Colonic mucosa (tissue), 4 donors: ENCODE data around the gene STEAP1B. TPM values are rescaled to one million over a fixed set of nuclear protein-coding genes. Genes with fewer than 3 reads are reported as not detected.

ENCODE experiments used
- DNase-seq: peaks from one replicate; pipeline ENCODE4 v3.0.0-alpha.2; 2020
- H3K27ac ChIP-seq: fragments of 200-600 bp; one replicate; pipeline ENCODE4 v1.8.0; 2021
- H3K27me3 ChIP-seq: fragments of 200-600 bp; one replicate; pipeline ENCODE4 v1.8.0; 2021
- H3K36me3 ChIP-seq: fragments of 200-600 bp; one replicate; pipeline ENCODE4 v1.8.0; 2021
- H3K4me1 ChIP-seq: fragments of 200-600 bp; one replicate; pipeline ENCODE4 v1.8.0; 2021; ENCODE audit warnings: mild to moderate bottlenecking
- H3K4me3 ChIP-seq: fragments of 200-600 bp; one replicate; pipeline ENCODE4 v1.8.0; 2021
- H3K9ac ChIP-seq, 2 donors: one replicate each; pipeline ENCODE4 v1.7.0; 2013; ENCODE audit warnings: control low read depth in 2 of 2, low read depth in 2 of 2, low read length in 2 of 2
- H3K9me3 ChIP-seq: fragments of 200-600 bp; one replicate; pipeline ENCODE4 v1.8.0; 2021
- intact Hi-C: fragments of 100-400 bp; cut with DNase I; formaldehyde crosslinking; loops from one replicate; pipeline ENCODE4 v1.14.1; 2022
- total RNA-seq, 2 donors: library from RNA; stranded (reverse); fragmentation: NEBNext Ultra II Directional in 1 of 2; extraction: Animal tissue kit (Norgen Biotek cat#: 25700) in 1 of 2; gene quantifications; one replicate each; pipeline ENCODE4 v1.2.1, GENCODE V29; 2021
- TF ChIP-seq, protein P1 (sequence below): fragments of 200-600 bp; IDR thresholded peaks from one replicate; pipeline ENCODE4 v1.8.0; 2022; ENCODE audit warnings: antibody characterized with exemption, mild to moderate bottlenecking
- donor health status: healthy.
- donor health status: DM: no; HTN: no; CAD: no.
- donor health status: DM: no; HTN: no; CAD: no.

Gene STEAP1B
- total RNA-seq, 2 donors from 2014 or later, result 0.21 to 0.30 TPM

DNA sequence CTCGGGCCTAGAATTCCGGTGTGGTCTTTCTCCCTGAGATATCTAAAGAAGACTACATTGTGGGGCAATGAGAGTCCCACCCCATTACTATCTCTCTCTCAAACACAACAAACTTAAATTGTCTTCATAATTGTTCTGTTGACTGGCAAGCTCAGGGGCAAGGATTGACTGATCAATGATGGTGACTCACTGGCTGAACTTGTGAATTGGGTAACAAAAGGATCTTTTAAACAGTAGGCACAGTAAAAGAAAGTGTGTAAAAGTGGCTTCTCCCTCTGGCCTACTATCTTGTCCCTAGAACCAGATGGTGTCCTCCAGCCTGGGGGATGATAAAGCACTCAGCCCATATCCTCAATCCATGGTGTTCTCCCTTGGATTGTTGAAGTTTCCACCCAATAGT is 80.0 kb downstream of the STEAP1B start:
- intact Hi-C loops, result no loop called here
- no peak overlapping the region for H3K9ac ChIP-seq
- H3K27me3 ChIP-seq, result no peaks in the 10 kb centered on the region
- no peaks in the 10 kb centered on the region for H3K9me3 ChIP-seq
- TF ChIP-seq, protein P1, sequence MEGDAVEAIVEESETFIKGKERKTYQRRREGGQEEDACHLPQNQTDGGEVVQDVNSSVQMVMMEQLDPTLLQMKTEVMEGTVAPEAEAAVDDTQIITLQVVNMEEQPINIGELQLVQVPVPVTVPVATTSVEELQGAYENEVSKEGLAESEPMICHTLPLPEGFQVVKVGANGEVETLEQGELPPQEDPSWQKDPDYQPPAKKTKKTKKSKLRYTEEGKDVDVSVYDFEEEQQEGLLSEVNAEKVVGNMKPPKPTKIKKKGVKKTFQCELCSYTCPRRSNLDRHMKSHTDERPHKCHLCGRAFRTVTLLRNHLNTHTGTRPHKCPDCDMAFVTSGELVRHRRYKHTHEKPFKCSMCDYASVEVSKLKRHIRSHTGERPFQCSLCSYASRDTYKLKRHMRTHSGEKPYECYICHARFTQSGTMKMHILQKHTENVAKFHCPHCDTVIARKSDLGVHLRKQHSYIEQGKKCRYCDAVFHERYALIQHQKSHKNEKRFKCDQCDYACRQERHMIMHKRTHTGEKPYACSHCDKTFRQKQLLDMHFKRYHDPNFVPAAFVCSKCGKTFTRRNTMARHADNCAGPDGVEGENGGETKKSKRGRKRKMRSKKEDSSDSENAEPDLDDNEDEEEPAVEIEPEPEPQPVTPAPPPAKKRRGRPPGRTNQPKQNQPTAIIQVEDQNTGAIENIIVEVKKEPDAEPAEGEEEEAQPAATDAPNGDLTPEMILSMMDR, result no peak
- no peaks in the 10 kb centered on the region for H3K4me1 ChIP-seq
- H3K27ac ChIP-seq, result no peak overlapping the region
- DNase-seq, result no peak
- no peak overlapping the region for H3K4me3 ChIP-seq
- no peaks in the 10 kb centered on the region for H3K36me3 ChIP-seq

DNA sequence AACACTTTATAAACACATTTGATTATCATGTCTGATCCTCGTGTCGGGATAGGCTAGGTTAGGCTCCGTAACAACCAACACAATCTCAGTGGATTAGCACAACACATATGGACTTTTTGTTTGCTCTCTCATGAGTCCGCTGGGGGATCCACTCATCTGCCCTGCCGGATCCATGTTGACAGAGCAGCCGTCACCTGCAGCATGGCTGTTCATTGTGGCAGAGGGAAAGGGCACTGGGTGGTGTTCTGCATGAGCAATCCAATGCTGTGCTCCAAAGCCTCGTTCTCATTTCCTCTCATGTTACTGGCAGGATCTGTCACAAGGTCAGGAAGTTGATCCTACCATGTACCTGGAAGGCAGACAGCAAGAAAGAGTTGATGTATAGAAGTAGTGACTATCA is 80.5 kb downstream of the STEAP1B start:
- DNase-seq, result no peak
- no peaks in the 10 kb centered on the region for H3K9me3 ChIP-seq
- TF ChIP-seq, protein P1, result no peak
- H3K4me3 ChIP-seq, result no peak overlapping the region
- H3K9ac ChIP-seq, result no peak overlapping the region
- no peaks in the 10 kb centered on the region for H3K27me3 ChIP-seq
- intact Hi-C loops, result no loop called here
- no peaks in the 10 kb centered on the region for H3K4me1 ChIP-seq
- H3K27ac ChIP-seq, result no peak overlapping the region
- no peaks in the 10 kb centered on the region for H3K36me3 ChIP-seq

DNA sequence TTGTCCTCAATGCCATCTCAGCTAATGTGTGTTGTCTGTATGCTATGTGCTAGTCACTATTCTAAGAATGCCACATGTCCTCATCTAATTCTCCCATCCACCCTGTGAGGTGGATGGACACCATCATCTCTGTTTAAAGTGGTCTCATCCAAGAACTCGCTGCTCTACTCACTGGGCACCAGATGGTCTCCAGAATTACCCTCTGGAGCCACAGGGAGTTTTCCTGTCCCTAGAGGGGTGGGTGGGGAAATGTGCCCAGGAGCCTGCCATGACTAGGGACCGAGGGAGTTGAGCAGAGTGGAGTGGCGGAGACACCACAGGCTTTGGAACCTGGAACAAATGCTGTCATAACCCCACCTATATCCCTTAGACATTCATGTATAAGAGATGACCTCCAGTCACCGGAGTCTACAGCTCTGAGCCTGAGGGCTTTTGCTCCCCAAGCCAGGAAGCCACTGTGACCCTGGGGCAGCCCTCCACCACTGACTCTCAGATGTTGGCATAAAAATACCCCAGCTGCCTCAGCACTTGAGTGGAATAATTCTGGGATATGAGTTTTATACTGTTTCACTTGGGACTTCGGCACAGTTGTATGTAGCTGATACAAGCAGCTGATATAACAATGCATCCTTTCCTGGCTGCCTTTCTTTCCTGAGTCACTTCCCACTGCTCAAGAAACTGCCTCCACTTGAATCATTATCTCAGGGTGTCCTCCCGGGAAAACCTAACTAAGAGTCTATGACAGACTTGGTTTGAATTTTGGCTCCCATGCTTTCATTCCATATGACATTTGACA is 81.5 kb downstream of the STEAP1B start:
- no peak overlapping the region for H3K27ac ChIP-seq
- no peak for DNase-seq
- no peaks in the 10 kb centered on the region for H3K9me3 ChIP-seq
- no peaks in the 10 kb centered on the region for H3K27me3 ChIP-seq
- intact Hi-C loops, result no loop called here
- TF ChIP-seq, protein P1, result no peak
- no peaks in the 10 kb centered on the region for H3K36me3 ChIP-seq
- no peak overlapping the region for H3K4me3 ChIP-seq
- H3K4me1 ChIP-seq, result no peaks in the 10 kb centered on the region
- no peak overlapping the region for H3K9ac ChIP-seq

DNA sequence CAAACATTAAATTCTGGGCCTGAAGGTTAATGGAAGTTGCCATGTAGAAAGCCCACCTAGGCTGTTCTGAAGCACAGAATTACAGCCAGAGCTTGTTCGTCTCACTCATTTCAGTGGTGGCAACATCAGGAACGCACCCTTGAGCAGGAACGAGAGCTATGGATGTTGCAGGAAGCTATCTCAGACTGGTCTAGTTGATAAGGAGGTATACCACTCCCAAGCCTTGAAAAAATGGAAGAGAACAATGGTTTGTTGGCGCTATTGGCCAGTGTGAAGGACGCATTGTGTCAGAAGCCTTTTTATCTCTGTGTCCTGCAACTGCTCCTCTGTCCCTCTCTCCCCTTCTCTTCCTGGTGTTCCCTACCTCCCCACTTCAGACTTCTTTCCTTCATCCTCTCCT is 82.1 kb downstream of the STEAP1B start:
- intact Hi-C loops, result no loop called here
- DNase-seq, result no peak
- no peaks in the 10 kb centered on the region for H3K9me3 ChIP-seq
- no peaks in the 10 kb centered on the region for H3K36me3 ChIP-seq
- H3K9ac ChIP-seq, result no peak overlapping the region
- H3K4me3 ChIP-seq, result no peak overlapping the region
- no peaks in the 10 kb centered on the region for H3K4me1 ChIP-seq
- TF ChIP-seq, protein P1, result no peak
- no peak overlapping the region for H3K27ac ChIP-seq
- no peaks in the 10 kb centered on the region for H3K27me3 ChIP-seq

DNA sequence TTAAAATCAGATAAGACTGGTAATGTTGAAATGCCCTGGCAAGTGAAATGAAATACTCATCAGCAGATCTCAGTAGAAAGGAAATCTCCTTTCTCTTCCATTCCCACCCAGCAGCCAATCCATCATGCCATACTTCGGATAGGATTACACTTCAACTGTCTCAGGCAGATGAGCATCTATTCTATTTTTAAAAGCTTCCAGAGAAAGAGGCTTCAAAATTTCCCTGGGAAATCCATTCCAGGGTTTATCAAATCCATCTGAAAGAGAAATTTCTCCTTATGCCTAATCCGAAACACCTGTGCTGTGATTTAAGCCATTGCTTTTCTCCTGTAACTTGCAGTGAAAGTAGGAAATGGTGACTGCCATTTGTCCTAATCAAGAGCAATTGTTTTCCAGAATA is 82.6 kb downstream of the STEAP1B start:
- Histone ChIP-seq H3K4me1 (no peaks in the 10 kb centered on the region), H3K27ac (no peak overlapping the region), H3K9ac (no peak overlapping the region), H3K27me3 (no peaks in the 10 kb centered on the region), H3K4me3 (no peak overlapping the region), H3K36me3 (no peaks in the 10 kb centered on the region), H3K9me3 (no peaks in the 10 kb centered on the region)
- intact Hi-C loops, result no loop called here
- TF ChIP-seq, protein P1, result no peak
- DNase-seq, result no peak
